Measurements from ENCODE around the gene TOM1L2. TPM values are rescaled to one million over a fixed set of nuclear protein-coding genes. Genes with fewer than 3 reads are reported as not detected.
"Not testable (repeated sequence)": the region's sequence is repeated elsewhere in the genome, so short reads cannot be mapped to it uniquely, and the experiment has no call there.

Gene TOM1L2
- total and polyA plus RNA-seq, 8 donors = 13.3 to 154 (median 41.1) TPM

GRCh38 chr17:17810895-17811248, 161.3 kb downstream of the TOM1L2 start:
- 79 to 87% (median 83%) methylated on average over 27 of the region's 27 CpGs for WGBS, 5 donors
- intact Hi-C loops (cut with DNase I; ENCODE audit: low total_unique reads) = loop anchor here (5.0 kb wide), 1 partner anchor 51 kb away; no protein-coding TSS in a partner anchor
- peaks cover 30 to 82% (median 53%) of the 10 kb centered on the region in 4 donors for H3K36me3 ChIP-seq
- no peaks in the 10 kb centered on the region for H3K9me3 ChIP-seq
- H3K4me3 ChIP-seq = peak overlapping the region in 2 of 4 donors; percentile 29 to 32
- no peak for TF ChIP-seq POLR2AphosphoS5 (IDR thresholded peaks at IDR 0.05)
- TF ChIP-seq POLR2A (IDR thresholded peaks at IDR 0.05) = no peak
- TF ChIP-seq CTCF (IDR thresholded peaks at IDR 0.05) = no peak
- no peak for TF ChIP-seq EP300 (IDR thresholded peaks at IDR 0.05)
- H3K27me3 ChIP-seq = no peaks in the 10 kb centered on the region
- peaks cover 26 to 68% (median 47%) of the 10 kb centered on the region in 4 donors for H3K4me1 ChIP-seq
- peak overlapping the region in 3 of 5 donors; percentile 55 to 81 (median 78) for H3K27ac ChIP-seq
- DNase-seq = no peak

- peak in 1 of 2 donors; percentile 89 for DNase-seq
- H3K36me3 ChIP-seq = peaks cover 26 to 82% (median 53%) of the 10 kb centered on the region in 4 donors
These were observed 161.9 kb downstream of the TOM1L2 start for GRCh38 chr17:17810084-17810894.

GRCh38 chr17:17809531-17810083, 162.6 kb downstream of the TOM1L2 start:
- peaks cover 26 to 56% (median 41%) of the 10 kb centered on the region in 4 donors for H3K4me1 ChIP-seq
- WGBS, 5 donors = 67 to 92% (median 78%) methylated on average over 14 to 52 of the region's 52 CpGs
- peaks cover 19 to 82% (median 53%) of the 10 kb centered on the region in 4 donors for H3K36me3 ChIP-seq
- intact Hi-C loops (cut with DNase I; ENCODE audit: low total_unique reads) = loop anchor here (5.0 kb wide), 1 partner anchor 53 kb away; no protein-coding TSS in a partner anchor
- TF ChIP-seq CTCF (IDR thresholded peaks at IDR 0.05) (no peak), POLR2A (IDR thresholded peaks at IDR 0.05) (no peak), POLR2AphosphoS5 (IDR thresholded peaks at IDR 0.05) (no peak), EP300 (IDR thresholded peaks at IDR 0.05) (no peak)
- peak overlapping the region; percentile 29 to 36 (median 30) for H3K4me3 ChIP-seq
- H3K9me3 ChIP-seq = no peaks in the 10 kb centered on the region
- H3K27ac ChIP-seq = peak overlapping the region in 4 of 5 donors; percentile 48 to 81 (median 74)
- H3K27me3 ChIP-seq = no peaks in the 10 kb centered on the region
- DNase-seq = no peak

More at GRCh38 chr17:17810084-17810894, 161.9 kb downstream of the TOM1L2 start:
- intact Hi-C loops (cut with DNase I; ENCODE audit: low total_unique reads) = loop anchor here (5.0 kb wide), 1 partner anchor 52 kb away; no protein-coding TSS in a partner anchor
- Histone ChIP-seq H3K27me3 (no peaks in the 10 kb centered on the region), H3K4me1 (peaks cover 26 to 63% (median 44%) of the 10 kb centered on the region in 4 donors), H3K27ac (peak overlapping the region in 4 of 5 donors; percentile 48 to 81 (median 74)), H3K4me3 (peak overlapping the region; percentile 29 to 36 (median 30)), H3K9me3 (no peaks in the 10 kb centered on the region)
- WGBS, 5 donors = 58 to 75% (median 68%) methylated on average over 45 to 68 of the region's 68 CpGs
- no peak for TF ChIP-seq POLR2A (IDR thresholded peaks at IDR 0.05)
- TF ChIP-seq EP300 (IDR thresholded peaks at IDR 0.05) = no peak
- no peak for TF ChIP-seq CTCF (IDR thresholded peaks at IDR 0.05)
- TF ChIP-seq POLR2AphosphoS5 (IDR thresholded peaks at IDR 0.05) = no peak

GRCh38 chr17:17808706-17809432, 163.3 kb downstream of the TOM1L2 start:
- intact Hi-C loops (cut with DNase I; ENCODE audit: low total_unique reads) = no loop called here
- TF ChIP-seq POLR2A (IDR thresholded peaks at IDR 0.05) = no peak
- no peak for TF ChIP-seq POLR2AphosphoS5 (IDR thresholded peaks at IDR 0.05)
- no peak for TF ChIP-seq EP300 (IDR thresholded peaks at IDR 0.05)
- no peak for TF ChIP-seq CTCF (IDR thresholded peaks at IDR 0.05)
- Histone ChIP-seq H3K9me3 (no peaks in the 10 kb centered on the region), H3K27ac (no peak overlapping the region), H3K4me3 (no peak overlapping the region), H3K4me1 (peaks cover 26 to 50% (median 38%) of the 10 kb centered on the region in 4 donors), H3K27me3 (no peaks in the 10 kb centered on the region), H3K36me3 (peaks cover 13 to 82% (median 53%) of the 10 kb centered on the region in 4 donors)
- WGBS, 5 donors = 44 to 73% (median 67%) methylated on average over 11 to 15 of the region's 15 CpGs
- no peak for DNase-seq

- 93 to 98% (median 95%) methylated on average over 5 of the region's 5 CpGs for WGBS, 5 donors
- intact Hi-C loops (cut with DNase I; ENCODE audit: low total_unique reads); H3K9me3 ChIP-seq: not testable (repeated sequence)
These were observed 164.0 kb downstream of the TOM1L2 start for GRCh38 chr17:17808200-17808599.

More at GRCh38 chr17:17808200-17808599, 164.0 kb downstream of the TOM1L2 start:
- peaks cover 26 to 45% (median 35%) of the 10 kb centered on the region in 4 donors for H3K4me1 ChIP-seq
- not testable (repeated sequence) for H3K4me3 ChIP-seq, DNase-seq, H3K27ac ChIP-seq, H3K27me3 ChIP-seq
- H3K36me3 ChIP-seq = peaks cover 10 to 82% (median 53%) of the 10 kb centered on the region in 4 donors

Data from stomach (tissue), 9 donors.